GM18499 (cell line): ENCODE measurements around the gene CXCR6.

ENCODE experiments used
- ATAC-seq: cut with Tn5 transposase; IDR thresholded peaks from one replicate; pipeline ENCODE4 v1.9.1; 2021; ENCODE audit warnings: moderate number of reproducible peaks; ENCODE audit not compliant: insufficient read depth, unreplicated experiment

CXCR6 gene

DNA sequence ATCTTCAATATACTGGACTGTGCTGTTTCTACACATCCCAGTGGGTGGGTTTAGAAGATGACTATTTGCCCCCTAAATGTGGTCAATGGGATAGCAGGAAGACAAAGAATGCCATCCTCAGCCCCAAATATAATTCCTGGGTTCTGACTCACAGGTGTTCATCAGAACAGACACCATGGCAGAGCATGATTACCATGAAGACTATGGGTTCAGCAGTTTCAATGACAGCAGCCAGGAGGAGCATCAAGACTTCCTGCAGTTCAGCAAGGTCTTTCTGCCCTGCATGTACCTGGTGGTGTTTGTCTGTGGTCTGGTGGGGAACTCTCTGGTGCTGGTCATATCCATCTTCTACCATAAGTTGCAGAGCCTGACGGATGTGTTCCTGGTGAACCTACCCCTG, 3.0 kb downstream of the CXCR6 start:
- ATAC-seq: no peak

DNA sequence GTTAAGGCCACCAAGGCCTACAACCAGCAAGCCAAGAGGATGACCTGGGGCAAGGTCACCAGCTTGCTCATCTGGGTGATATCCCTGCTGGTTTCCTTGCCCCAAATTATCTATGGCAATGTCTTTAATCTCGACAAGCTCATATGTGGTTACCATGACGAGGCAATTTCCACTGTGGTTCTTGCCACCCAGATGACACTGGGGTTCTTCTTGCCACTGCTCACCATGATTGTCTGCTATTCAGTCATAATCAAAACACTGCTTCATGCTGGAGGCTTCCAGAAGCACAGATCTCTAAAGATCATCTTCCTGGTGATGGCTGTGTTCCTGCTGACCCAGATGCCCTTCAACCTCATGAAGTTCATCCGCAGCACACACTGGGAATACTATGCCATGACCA, 3.6 kb downstream of the CXCR6 start:
- ATAC-seq: no peak

DNA sequence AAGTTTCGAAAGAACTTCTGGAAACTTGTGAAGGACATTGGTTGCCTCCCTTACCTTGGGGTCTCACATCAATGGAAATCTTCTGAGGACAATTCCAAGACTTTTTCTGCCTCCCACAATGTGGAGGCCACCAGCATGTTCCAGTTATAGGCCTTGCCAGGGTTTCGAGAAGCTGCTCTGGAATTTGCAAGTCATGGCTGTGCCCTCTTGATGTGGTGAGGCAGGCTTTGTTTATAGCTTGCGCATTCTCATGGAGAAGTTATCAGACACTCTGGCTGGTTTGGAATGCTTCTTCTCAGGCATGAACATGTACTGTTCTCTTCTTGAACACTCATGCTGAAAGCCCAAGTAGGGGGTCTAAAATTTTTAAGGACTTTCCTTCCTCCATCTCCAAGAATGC, 4.1 kb downstream of the CXCR6 start:
- ATAC-seq: no peak

DNA sequence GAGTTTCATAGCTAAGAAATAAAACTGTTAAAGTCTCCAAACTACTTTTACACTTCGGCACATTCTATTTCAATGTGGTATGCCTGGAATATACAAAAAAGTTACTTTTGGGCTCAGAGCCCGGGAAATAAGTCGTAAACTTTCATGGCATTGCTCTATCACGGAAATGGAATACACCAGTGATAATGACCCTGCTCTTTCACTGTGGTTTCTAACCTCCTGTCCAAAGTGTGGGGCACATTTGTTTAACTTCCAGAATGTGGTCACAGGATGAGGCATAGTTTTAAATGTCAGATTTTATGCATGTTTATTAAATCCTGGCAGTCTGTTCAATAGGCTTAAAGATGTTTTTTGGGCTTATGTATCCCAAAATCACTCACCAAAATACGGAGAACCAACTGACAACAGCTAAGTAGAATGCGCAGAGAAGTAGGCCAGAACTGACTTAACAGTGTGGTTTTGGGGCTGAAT, 5.1 kb downstream of the CXCR6 start:
- ATAC-seq: no peak

DNA sequence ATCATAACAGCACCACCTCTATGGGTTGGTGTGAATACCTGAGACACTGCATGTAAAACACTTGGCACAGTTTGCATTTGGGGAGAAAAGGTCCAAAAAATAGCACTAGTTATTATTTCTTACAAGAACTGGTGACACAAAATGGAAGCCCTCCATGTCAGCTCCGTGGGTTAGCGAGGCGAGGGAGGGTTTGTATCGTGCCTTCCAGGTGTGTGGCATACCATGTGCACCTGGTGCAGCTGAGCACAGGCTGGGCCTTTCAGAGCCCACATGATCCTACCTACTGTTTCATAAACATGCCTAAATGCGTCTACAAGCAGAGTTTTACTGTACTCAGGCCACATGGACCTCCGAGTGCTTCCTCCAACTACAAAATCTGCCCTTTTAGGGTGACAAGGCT, 5.6 kb downstream of the CXCR6 start:
- no peak for ATAC-seq

DNA sequence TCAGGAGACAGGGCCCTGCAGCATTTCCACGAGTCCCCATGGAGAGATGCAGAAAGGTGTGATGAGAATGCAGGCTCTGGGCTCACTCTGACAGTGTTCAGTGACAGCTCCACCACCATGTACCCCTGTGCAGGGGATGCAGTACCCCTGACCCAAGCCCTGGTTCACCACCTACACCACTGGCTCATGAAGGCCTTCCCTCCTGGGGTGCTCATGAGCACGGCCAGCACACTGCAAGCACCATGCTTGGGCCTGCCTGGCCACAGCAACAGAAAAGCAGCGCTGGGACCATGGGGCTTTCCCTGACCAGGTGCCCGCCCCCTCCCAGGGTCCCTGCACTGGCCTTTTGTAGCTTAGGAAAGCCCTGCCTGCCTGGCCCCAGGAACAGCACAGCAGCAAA, 6.2 kb downstream of the CXCR6 start:
- no peak for ATAC-seq

DNA sequence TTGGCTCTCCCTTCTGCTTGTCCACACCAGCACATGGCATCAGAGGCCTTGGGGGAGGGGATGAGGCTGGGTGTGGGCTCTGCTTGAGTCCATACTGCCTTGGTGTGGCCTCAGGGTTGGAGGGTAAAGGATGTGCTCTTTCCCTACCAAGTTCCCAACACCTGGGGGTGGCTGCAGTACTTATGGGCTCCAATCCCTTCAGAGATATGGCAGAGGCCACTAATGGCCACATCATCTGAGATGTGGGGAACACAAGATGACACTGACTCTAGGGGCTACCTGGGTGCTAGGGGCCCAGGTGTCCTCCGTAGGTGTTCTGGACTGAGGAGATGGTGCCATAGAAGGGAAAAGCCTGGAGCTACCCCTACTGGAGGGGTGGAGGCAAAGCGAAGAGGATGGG, 6.9 kb downstream of the CXCR6 start:
- ATAC-seq: no peak

DNA sequence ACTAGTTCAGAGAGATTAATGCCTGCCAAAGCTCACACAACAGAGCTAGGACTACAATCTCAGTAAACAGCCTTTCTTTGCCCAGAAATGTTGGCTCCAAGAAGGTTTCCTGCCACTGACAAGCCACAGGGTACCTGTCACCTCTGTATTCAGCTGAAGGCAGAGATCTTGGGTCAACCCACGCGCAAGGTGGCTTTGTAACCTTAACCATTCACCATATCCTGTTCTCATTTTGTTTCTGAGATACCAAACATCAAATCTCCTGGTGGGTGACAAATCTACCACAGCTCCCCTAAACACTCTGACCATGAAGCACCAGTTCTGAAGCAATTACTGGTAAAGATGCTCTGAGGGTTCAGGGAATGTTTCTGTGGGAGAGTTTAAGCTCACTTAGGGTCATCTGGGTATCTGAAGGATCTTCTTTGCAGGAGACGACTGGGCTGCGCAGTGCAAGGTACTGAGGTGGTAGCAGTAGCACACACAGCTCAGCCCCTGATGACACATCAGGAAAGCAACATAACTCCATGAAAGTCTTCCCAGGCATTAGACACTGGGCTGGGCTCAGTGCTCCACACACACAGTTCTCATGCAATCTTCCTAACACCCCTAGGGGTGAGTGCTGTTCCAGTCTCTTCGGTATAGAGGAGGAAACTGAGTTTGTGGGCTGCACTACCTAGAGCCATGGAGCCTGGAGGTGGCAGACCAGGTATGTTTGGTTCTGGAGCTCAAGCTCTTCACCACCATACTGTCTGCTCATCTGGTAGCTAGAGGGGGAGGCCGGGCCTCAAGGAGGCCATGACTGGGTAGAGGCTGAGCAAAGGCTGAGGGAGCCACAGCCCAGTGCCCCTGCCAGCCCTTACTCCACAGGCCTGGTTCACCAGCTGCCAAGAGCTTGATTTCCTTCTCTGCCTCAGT, 7.7 kb downstream of the CXCR6 start:
- ATAC-seq: no peak

DNA sequence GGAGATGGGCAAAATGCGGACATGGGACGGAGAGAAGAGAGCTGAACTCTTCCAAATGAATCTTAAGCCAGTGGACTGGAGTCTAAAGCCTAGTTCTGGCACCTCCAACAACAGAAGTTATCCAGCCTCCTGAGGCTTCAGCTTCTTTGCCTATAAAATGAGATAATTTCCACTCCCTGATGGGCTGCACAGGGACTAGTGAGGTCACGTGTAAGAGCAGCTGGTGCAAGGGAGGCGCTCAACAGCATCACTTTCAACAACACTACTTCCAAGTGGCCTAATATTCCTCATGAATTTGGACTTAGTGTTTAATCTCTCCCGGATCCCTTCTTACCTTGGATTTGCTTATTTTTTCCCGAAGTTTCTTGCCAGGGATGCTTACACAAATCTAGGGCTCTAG, 8.7 kb downstream of the CXCR6 start:
- no peak for ATAC-seq

DNA sequence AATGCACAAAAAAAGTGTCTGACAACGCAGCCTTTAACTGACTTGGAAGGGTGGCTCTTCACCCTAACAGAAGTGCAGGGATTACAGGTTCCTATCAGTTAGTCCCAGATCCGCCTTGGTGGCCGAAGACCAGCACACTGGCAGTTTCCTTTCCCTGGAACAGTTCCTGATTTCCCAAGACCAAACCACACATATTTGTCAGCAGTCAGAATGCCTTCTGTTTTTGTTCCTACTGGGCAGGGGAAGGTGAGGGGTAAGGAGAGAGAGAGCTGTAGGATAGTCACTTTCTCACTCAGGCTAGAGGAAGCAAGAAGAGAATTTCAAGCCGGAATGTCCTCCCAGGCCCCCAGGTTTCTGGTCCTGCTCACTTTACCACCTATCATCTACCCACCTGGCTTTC, 9.2 kb downstream of the CXCR6 start:
- ATAC-seq: no peak

DNA sequence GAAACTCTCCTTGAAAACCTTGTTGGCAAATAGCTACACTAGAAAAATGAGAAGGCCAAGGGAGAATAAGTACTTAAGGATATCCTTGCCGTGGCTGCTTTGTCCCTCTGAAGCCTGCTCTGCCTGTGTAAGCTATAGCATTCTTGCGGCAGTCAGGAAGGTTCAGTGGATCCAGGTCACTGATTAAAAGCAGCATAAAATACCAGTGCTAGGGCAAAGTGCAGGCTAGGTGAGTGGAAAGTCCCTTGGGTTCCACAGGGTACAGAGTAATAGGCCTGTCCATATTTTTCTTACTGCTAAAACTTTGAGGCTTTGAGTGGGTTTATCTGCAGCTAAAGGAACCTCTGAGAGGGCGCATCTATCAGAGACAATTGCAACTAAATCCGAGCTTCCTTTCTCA, 10.3 kb downstream of the CXCR6 start:
- ATAC-seq: no peak

DNA sequence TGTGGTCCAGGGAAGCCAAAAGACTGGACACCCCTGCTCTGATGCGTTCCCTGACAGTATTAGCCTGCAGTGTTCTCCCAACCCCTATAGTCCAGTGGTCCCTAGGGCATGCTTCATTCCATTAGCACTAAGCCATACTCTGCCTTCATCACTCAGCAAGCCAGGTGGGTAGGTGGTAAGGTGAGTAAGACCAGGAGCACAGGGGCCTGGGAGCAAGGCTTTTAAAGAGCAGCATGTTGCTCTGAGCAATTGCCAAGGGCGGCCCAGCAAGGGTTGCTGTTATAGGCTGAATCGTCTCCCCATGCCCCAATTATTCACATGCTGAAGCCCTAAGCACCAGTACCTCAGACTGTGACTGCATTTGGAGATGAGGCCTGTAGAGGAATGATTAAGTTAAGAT, 11.0 kb downstream of the CXCR6 start:
- ATAC-seq: no peak

DNA sequence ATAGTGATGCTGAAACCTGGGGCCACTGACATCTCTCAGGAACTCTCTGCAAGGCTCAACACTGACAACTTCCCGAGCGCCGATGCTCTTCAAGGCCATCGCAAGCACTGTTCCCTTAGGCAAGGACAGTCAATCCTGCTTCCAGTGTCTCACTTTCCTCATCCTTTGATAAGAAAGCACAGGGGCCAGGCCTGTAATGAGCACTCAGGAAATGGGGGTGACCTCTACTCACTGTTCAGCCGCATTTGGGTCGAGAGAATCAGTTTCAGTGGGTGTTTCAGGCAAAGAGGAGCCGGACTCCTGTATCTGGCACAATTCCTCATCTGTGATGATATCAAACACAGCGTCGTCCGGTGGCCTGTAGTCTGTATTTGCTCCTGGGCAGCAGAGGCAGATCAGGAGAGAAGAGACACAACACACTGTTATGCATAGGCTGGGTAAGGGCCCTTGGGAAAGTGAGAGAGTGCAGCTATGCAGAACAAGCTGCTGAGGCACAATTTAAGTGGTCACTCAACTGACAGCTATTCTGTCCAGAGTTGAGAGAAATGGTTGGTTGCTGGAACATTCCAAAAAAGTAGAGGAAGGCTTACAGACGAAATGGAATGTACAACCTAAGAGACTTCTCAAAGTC, 11.9 kb downstream of the CXCR6 start:
- ATAC-seq: no peak

DNA sequence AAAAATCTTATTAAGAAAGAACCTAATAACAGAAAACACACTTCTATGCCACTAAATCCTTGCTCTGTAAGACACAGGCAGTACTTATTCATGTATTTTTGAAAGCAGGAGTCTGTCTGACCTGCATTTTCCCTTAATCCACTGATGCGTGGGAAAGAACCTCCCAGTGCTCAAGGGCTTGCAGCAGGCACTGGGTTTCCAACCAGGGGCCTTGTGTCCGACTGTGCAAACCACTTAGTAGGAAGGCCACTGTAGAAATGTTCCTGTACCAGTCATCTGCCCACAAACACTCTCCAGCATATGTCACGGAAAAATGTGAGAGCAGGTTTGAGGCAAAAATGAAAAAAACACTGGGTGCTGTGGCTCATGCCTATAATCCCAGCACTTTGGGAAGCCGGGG, 12.4 kb downstream of the CXCR6 start:
- no peak for ATAC-seq

DNA sequence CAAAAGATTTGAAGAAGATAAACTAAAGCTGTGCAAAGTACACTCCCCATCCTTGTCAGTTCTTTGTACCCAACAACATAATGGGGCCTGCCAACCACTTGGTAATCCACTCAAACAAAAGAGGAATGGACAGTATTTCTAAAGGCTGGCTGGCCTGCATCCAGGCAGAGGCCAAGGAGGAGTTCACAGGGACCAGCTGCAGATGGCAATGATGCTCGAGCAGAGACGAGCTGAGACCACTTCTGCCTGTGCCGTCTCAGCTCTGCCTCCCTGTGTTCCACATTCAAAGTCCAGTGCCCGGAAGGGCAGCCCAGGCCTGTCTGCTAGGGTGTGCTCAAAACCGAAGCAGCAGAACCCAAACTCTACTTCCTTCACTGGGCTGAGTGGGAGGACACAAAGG, 14.3 kb downstream of the CXCR6 start:
- no peak for ATAC-seq

DNA sequence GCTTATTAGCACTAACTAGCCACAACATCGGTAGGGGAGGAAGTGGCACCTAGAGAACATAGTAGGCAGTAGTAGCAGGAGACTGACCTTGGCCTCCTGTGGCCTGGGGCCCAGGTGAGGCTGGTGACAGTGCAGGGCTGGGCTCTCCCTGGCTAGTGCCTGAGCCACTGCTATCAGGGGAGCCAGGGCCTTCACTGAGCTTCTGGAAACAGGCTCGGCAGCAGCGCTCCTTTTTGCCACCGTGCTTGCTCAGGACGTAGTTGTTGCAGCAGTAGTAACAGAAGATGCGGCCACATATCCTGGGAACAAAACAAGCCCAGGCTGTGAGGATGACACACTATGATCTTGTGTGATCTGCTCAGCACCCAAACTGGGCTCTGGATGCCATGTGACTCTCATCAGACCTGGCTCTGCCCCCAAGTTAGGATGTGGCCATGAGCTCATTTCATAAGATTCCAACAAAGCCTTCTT, 15.1 kb downstream of the CXCR6 start:
- no peak for ATAC-seq

DNA sequence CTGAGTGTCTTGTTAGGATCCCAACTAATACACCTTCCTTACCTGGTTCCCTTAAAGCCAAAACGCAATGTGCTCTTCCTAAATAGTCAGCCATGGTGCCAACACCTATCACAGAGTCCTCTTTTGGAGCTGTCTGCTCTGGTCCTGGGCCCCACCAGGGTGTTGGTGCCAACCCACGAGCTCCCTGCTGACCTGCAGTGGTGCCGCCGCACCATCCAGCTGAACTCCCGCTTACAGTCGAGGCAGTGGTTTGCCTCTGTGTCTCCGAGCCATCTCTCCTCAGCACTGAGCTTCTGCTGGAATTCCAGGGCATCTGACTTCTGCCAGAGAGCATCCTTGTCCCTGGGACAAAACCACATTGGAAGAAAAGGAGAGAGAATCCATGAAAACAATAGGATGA, 15.9 kb downstream of the CXCR6 start:
- no peak for ATAC-seq

DNA sequence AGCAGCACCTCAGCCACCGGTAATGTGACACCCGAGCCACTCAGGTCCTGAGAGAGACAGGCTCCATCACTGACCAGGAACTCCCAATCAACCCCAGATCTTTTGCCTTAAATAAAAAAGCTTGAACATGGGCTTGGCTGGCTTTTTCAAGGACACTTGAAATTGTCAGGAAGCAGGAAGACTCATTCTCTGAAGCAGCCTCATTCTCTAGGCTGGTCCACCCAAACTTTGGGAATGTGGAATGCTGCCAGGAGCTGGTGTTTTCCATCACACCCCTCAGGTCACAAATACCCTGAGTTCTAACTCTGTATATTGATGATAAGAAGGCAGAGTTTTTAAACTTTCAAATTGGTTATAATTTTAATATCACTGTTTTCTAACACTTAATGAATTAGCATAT, 17.0 kb downstream of the CXCR6 start:
- ATAC-seq: no peak

DNA sequence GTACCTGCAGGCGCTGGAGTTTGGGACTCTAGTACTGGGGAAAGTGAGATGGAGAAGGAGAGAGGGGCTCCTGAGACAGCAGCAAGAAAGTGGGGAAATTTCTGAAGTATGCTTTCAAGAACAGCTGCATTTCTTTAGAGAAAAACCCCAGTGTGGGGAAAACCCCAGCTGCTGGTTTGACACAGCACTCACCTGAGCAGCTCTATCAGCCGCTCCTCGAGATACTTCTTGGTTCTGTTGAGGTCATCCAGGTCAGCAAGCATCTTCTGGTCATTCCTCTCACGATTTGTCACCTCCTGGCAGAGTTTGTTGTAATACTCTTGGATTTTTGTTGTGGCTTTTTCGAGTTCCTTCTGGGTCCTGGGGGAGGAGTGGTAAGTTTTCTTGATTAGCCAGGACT, 18.8 kb downstream of the CXCR6 start:
- ATAC-seq: no peak

DNA sequence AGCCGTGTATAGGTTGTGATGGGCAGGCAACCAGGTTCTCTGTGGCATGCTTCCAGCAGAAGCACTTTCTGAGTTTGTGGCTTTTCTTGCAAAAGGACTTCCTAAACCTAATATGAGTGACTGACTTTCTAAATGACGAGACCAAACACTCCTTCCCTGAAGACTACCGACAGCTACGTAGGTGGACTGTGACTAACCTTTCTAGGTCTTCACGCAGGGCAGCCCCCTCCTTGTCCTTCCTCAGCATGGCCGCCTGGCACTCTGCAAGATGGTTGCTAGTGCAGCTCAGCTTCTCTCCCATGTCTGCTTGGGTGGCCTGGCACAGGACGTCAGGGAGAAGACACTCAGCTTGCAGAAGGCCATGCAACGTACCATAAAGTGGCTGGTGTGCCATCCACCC, 20.9 kb downstream of the CXCR6 start:
- ATAC-seq: no peak

DNA sequence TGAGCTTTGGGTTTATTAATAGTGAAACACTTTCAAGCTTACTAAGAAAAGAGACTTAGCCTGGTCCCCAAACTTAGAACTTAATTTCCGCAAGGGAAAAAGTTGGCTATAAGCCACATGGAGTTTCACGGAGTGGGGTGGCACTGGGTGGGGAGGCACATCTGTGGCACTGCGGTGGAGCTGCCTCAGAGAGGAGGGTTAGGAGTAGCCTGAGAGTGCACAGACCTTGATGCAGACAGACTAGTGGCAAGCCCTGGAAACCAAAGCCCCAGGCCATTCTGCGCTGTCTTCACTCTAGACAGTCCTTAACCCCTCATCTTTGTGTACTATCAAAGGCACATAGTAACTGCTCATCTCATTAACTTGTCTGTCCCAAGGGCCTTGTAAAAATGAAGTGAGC, 22.0 kb downstream of the CXCR6 start:
- no peak for ATAC-seq

DNA sequence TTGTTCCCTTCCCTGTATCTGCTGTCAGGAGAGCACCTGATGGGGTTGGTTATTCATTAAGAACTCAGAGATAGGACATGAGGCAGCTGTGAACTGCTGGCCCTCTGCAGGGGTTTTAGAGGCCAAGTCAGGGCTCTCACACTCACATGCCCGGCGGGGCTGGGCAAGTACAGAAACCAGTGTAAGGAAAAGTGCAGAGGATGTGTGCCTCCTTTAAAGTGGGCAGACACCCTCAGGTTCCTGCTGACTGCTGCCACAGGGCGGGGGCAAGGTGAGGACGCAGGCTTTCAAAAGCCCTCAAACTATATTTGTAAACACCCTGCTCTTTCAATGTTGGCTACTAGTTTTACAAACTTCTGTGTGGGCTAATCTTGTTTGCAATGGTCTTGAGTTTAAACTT, 22.4 kb downstream of the CXCR6 start:
- no peak for ATAC-seq
